Loucy (cell line): ENCODE data around the gene MBTD1.

ENCODE experiments used
- EZH2phosphoT487 ChIP-seq: fragments of 200-600 bp; IDR thresholded peaks from 2 replicates; pipeline ENCODE4 v1.6.1; 2018; ENCODE audit warnings: antibody characterized with exemption, mild to moderate bottlenecking, moderate library complexity, borderline replicate concordance
- TF ChIP-seq, protein P1 (sequence below): fragments of 200-600 bp; sonication (generic); conservative IDR thresholded peaks from 2 replicates; pipeline ENCODE4 v1.5.1; 2014; ENCODE audit warnings: mild to moderate bottlenecking, antibody characterized with exemption, low read length

DNA sequence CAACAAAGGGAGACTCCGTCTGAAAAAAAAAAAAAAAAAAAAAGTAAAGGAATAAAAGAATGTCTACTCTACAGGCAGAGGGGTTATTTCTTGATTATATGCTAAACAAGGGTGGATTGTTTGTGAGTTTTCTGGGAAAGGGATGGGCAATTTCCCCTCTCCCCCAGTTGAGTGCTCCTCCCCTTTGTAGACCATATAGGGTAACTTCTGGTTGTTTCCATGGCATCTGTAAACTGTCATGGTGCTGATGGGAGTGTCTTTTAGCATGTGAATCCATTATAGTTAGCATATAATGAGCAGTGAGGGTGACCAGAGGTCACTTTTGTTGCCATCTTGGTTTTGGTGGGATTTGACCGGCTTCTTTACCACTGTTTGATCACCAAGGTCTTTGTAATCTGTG is 110.7 kb downstream of the MBTD1 start:
- TF ChIP-seq, protein P1, sequence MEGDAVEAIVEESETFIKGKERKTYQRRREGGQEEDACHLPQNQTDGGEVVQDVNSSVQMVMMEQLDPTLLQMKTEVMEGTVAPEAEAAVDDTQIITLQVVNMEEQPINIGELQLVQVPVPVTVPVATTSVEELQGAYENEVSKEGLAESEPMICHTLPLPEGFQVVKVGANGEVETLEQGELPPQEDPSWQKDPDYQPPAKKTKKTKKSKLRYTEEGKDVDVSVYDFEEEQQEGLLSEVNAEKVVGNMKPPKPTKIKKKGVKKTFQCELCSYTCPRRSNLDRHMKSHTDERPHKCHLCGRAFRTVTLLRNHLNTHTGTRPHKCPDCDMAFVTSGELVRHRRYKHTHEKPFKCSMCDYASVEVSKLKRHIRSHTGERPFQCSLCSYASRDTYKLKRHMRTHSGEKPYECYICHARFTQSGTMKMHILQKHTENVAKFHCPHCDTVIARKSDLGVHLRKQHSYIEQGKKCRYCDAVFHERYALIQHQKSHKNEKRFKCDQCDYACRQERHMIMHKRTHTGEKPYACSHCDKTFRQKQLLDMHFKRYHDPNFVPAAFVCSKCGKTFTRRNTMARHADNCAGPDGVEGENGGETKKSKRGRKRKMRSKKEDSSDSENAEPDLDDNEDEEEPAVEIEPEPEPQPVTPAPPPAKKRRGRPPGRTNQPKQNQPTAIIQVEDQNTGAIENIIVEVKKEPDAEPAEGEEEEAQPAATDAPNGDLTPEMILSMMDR = no peak
- TF ChIP-seq EZH2phosphoT487 = no peak
